ENCODE results near the gene SH3D19.
"Not testable (repeated sequence)": the region's sequence is repeated elsewhere in the genome, so short reads cannot be mapped to it uniquely, and the experiment has no call there.

SH3D19 gene

DNA sequence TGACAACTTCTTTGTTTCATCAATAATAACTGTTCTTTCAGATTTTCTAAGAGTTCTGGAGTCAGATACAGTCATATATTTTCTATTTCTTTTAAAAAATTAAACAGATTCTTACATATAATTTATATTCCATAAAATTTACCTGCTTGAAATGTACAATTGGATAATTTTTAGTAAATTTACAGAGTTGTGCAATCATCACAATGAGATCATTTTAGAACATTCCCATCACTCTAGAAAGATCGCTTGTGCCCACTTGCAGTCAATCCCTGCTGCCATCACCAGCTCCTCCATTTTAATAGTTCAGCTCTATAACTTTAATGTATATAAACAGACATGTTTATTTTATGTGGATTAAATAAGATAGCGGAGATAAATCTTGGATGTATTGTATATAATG is 78.0 kb downstream of the SH3D19 start:
- TF ChIP-seq, protein P1, sequence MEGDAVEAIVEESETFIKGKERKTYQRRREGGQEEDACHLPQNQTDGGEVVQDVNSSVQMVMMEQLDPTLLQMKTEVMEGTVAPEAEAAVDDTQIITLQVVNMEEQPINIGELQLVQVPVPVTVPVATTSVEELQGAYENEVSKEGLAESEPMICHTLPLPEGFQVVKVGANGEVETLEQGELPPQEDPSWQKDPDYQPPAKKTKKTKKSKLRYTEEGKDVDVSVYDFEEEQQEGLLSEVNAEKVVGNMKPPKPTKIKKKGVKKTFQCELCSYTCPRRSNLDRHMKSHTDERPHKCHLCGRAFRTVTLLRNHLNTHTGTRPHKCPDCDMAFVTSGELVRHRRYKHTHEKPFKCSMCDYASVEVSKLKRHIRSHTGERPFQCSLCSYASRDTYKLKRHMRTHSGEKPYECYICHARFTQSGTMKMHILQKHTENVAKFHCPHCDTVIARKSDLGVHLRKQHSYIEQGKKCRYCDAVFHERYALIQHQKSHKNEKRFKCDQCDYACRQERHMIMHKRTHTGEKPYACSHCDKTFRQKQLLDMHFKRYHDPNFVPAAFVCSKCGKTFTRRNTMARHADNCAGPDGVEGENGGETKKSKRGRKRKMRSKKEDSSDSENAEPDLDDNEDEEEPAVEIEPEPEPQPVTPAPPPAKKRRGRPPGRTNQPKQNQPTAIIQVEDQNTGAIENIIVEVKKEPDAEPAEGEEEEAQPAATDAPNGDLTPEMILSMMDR (conservative IDR thresholded peaks at IDR 0.05; ENCODE audit: low read depth, low read length) = no peak
- DNase-seq (ENCODE audit: low read depth) = no peak
- no peak overlapping the region for H3K4me3 ChIP-seq (ENCODE audit: low read length)

DNA sequence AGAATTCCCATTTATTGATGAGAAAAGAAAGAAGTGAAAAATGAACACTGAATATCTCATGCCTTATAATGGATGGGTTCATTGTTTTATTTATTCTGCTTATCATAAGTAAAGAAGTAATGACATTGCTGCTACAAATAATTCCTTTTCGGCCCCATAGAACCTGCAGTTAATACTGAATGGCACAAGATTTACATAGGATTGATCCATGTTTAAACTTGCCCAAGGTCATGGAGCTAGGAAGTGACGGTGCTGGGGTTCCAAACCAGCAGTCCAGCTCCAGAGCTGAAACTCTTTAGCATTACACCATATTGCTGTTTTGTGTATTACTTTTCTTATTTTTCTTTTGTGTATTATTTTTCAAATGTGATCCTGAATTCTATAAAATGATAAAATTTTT is 78.7 kb downstream of the SH3D19 start:
- no peak overlapping the region for H3K4me3 ChIP-seq (ENCODE audit: low read length)
- DNase-seq (ENCODE audit: low read depth) = no peak
- TF ChIP-seq, protein P1 (conservative IDR thresholded peaks at IDR 0.05; ENCODE audit: low read depth, low read length) = no peak

DNA sequence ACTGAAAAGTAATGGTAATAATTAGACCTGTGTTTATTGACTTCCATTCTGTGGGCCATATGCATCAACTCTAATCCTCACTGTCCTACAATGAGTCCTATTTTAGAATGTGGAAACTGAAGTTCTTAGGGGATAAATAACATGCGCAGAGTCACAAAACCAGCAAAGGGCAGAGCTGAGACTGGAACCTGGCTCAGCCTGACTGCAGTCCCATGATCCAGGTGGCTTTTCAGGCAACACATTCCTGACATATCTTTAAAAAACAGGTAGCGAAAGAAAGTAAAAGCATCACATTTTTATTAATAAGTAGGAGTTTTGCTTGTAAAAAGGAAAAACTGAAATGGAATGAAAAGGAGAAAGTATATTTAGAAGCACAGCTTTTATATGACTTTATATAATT is 83.1 kb downstream of the SH3D19 start:
- no peak overlapping the region for H3K4me3 ChIP-seq (ENCODE audit: low read length)
- TF ChIP-seq, protein P1 (conservative IDR thresholded peaks at IDR 0.05; ENCODE audit: low read depth, low read length) = no peak
- DNase-seq (ENCODE audit: low read depth) = no peak

DNA sequence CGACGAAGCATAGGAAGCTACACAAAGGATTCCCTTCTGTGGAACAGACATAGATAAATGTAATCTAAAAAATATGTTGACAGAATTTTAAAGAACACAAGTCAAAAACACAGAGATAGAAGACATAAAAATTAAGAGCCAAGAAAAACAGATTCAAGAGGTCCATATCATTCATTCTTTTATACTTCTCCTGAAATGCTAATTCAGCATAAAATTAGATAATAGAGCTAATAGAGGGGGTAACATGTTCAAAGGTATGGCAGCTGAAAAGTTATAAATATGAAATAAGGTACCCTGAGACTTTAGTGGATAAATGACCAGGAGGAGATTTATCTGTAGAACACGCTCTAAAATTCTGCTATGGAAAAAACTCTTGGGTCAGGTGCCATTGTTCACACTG is 85.8 kb downstream of the SH3D19 start:
- TF ChIP-seq, protein P1 (conservative IDR thresholded peaks at IDR 0.05; ENCODE audit: low read depth, low read length) = no peak
- no peak for DNase-seq (ENCODE audit: low read depth)
- H3K4me3 ChIP-seq (ENCODE audit: low read length) = no peak overlapping the region

DNA sequence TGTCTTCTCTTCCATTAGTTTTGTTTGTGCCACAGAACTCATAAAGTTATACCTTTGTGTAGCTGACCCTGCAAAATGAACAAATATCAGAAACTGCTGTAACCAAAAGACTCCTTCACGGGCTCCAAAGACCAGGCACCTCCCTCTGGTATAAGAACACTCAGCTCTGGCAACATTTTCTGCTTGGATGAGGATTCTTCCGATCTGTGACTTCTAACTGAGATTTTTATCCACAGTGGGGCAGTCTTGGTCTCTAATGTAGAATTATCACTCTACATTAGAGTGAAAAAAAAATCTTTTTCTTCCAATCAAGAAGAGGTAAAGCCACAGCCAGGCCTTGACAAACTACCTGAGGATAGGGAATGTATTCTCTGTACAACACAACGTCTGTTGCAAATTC is 86.9 kb downstream of the SH3D19 start:
- no peak for DNase-seq (ENCODE audit: low read depth)
- H3K4me3 ChIP-seq (ENCODE audit: low read length) = no peak overlapping the region

DNA sequence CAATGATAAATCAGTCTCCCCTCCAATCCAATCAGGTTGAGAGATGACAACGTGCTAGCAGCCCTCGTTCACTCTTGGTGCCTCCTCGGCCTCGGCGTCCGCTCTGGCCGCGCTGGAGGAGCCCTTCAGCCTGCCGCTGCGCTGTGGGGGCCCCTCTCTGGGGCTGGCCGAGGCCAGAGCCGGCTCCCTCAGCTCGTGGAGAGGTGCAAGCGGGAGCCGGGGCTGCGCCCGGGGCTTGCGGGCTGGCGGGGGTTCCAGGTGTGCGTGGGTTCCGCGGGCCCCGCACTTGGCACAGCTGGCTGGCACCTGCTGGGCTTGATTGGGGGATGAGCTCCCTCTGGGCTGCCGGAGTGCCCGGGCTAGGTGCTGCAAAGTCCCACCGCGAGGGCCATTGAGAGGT is 89.4 kb downstream of the SH3D19 start:
- no peak overlapping the region for H3K4me3 ChIP-seq (ENCODE audit: low read length)
- TF ChIP-seq, protein P1 (conservative IDR thresholded peaks at IDR 0.05; ENCODE audit: low read depth, low read length) = no peak
- DNase-seq (ENCODE audit: low read depth) = no peak

More for the DNA sequence above, 86.9 kb downstream of the SH3D19 start:
- TF ChIP-seq, protein P1 (conservative IDR thresholded peaks at IDR 0.05; ENCODE audit: low read depth, low read length) = no peak

DNA sequence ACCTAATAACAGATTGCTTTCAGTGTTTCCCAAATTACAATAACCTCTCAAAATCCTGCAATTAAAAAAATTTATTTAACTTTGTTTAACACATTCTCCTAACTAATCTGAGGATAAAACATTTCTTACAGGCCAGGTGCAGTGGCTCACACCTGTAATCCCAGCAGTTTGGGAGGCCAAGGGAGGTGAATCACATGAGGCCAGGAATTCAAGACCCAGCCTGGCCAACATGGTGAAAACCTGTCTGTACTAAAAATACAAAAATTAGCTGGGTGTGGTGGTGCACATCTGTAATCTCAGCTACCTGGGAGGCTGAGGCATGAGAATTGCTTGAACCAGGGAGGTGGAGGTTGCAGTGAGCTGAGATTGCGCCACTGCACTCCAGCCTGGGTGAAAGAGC is 90.0 kb downstream of the SH3D19 start:
- not testable (repeated sequence) for H3K4me3 ChIP-seq (ENCODE audit: low read length); DNase-seq (ENCODE audit: low read depth)

DNA sequence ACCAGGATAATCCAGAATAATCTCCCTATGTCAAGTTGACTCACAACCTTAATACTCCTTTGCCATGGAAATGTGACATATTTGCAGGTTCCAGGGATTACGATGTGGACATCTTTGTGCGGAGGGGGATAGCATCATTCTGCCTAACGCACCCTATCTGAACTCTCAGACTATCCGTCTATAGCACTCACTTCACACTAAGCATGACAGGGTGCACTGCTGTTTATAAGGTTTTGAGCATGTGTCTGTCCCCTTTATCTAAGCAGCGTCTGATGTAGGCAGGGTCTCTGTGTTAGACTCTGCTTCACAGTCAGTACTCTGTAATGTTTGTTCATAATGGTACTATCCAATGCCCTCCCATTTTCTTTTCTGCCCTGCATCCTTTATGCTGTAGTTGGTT is 91.8 kb downstream of the SH3D19 start:
- TF ChIP-seq, protein P1 (conservative IDR thresholded peaks at IDR 0.05; ENCODE audit: low read depth, low read length) = no peak
- H3K4me3 ChIP-seq (ENCODE audit: low read length) = no peak overlapping the region
- DNase-seq (ENCODE audit: low read depth) = no peak
